Heart right ventricle (tissue), 16 donors: ENCODE results near the gene USP40. TPM values are rescaled to one million over a fixed set of nuclear protein-coding genes. Genes with fewer than 3 reads are reported as not detected.

Experiments
- ATAC-seq, 8 donors: fragments of 200-7000 bp; cut with Tn5 transposase; one replicate each; pipeline ENCODE4 v1.9.1; 2020; ENCODE audit warnings: mild to moderate bottlenecking in 8 of 8, moderate library complexity in 8 of 8, moderate number of reproducible peaks in 1 of 8
- DNase-seq, 2 donors: peaks; one replicate each; pipeline ENCODE4 v3.0.0-alpha.2; 2020
- H3K27ac ChIP-seq, 10 donors: fragments of 200-600 bp; sonication (generic) in 2 of 10; one replicate each; pipeline versions ENCODE4 v1.5.0 to v1.8.0; 2020 to 2022; ENCODE audit warnings: mild to moderate bottlenecking in 3 of 10
- H3K27me3 ChIP-seq, 7 donors: fragments of 200-600 bp; one replicate each; pipeline ENCODE4 v1.8.0; 2021 to 2022; ENCODE audit warnings: mild to moderate bottlenecking in 2 of 7
- H3K36me3 ChIP-seq, 9 donors: fragments of 200-600 bp; sonication (generic) in 1 of 9; one replicate each; pipeline versions ENCODE4 v1.5.0 to v1.8.0; 2020 to 2022; ENCODE audit warnings: mild to moderate bottlenecking in 2 of 9
- H3K4me1 ChIP-seq, 9 donors: fragments of 200-600 bp; sonication (generic) in 1 of 9; one replicate each; pipeline versions ENCODE4 v1.5.0 to v1.8.0; 2020 to 2022; ENCODE audit warnings: mild to moderate bottlenecking in 4 of 9
- H3K4me3 ChIP-seq, 10 donors: fragments of 200-600 bp; sonication (generic) in 2 of 10; one replicate each; pipeline versions ENCODE4 v1.5.0 to v1.8.0; 2020 to 2022; ENCODE audit warnings: mild to moderate bottlenecking in 7 of 10, moderate library complexity in 2 of 10
- H3K9me3 ChIP-seq, 11 donors: fragments of 200-600 bp in 10 of 11; sonication (generic) in 2 of 11; one replicate each; pipeline versions ENCODE4 v1.5.0 to v1.8.0; 2013 to 2022; ENCODE audit warnings: mild to moderate bottlenecking in 2 of 11, control low read depth in 1 of 11, moderate library complexity in 1 of 11
- CTCF ChIP-seq, 9 donors: fragments of 200-600 bp; sonication (generic) in 2 of 9; IDR thresholded peaks; one replicate each; pipeline versions ENCODE4 v1.5.0 to v1.8.0; 2021 to 2022; ENCODE audit warnings: antibody characterized with exemption in 9 of 9, mild to moderate bottlenecking in 5 of 9, moderate library complexity in 1 of 9
- WGBS, 2 donors: extraction: QIAGEN DNeasy Blood & Tissue Kit; methylation state at CpG; one replicate each; pipeline ENCODE4 v1.1.7; 2013; ENCODE audit warnings: inconsistent platforms in 1 of 2; 5-methylcytosine and 5-hydroxymethylcytosine counted together
- intact Hi-C, 10 donors: fragments of 100-400 bp; cut with DNase I; formaldehyde crosslinking; loops; one replicate each; pipeline versions ENCODE4 v1.11.1 to v1.14.2; 2022
- polyA plus RNA-seq, 2 donors: library from polyadenylated mRNA; stranded (reverse); fragments of 200-250 nt; gene quantifications; one replicate each; pipeline ENCODE4 v1.2.3, GENCODE V29; 2013
- total RNA-seq, 10 donors: library from RNA; stranded (reverse); fragmentation: NEBNext Ultra II Directional in 3 of 10; extraction: Animal tissue kit (Norgen Biotek cat#: 25700) in 3 of 10; gene quantifications; one replicate each; pipeline versions ENCODE4 v1.2.1 to v1.2.4, GENCODE V29; 2021 to 2023
- donor health status: Arrhythmogenic right ventricular cardiomyopathy.
- donor health status: ischemic (EF 13 %, LVEDD 7.1; RV severe dilation, severe dysfunction).
- donor health status: healthy with polysubstance abuse.
- donor health status: DM: no; HTN: yes; CAD: no.
- donor health status: DM: no; HTN: no; CAD: no.
- donor health status: ischemic (EF 25% LVEDD 6.9; RV normal size, moderate dysfunction).
- donor health status: ischemic (EF 25% LVEDD 5.7; RV mildly dilated, moderate dysfunction).
- donor health status: healthy.
- donor health status: DM: yes; HTN: yes; CAD: no.
- donor health status: Ischemic cardiomyopathy.
- donor health status: ischemic (EF 35%, LVEDD 5.7; RV mildly dilated, moderate dysfunction).
- donor health status: nonischemic (EF 11% LVEDD 7.7; RV severe dilation, severe dysfunction).
- donor health status: DM: yes; HTN: yes; CAD: no.
- donor health status: PGD.
- donor health status: ischemic (EF 29% LVEDD 5.4; RV normal size, mild dysfunction).
- donor health status: nonischemic (EF 23%, LVEDD 6.1; RV moderate dilation, normal function).

The USP40 gene
- total and polyA plus RNA-seq, 12 donors = 9.1 to 32.8 (median 16.1) TPM

- H3K4me3 ChIP-seq = no peak overlapping the region
- WGBS, 2 donors = 46 to 51% methylated on average over 4 of the region's 4 CpGs
- no peaks in the 10 kb centered on the region for H3K27me3 ChIP-seq
- H3K4me1 ChIP-seq = peaks cover 0 to 14% (median 9%) of the 10 kb centered on the region in 9 donors
- H3K27ac ChIP-seq = peak overlapping the region in 6 of 10 donors; percentile 10 to 66 (median 36)
- intact Hi-C loops = no loop called here
- no peaks in the 10 kb centered on the region for H3K9me3 ChIP-seq
- H3K36me3 ChIP-seq = peaks cover 0 to 100% (median 59%) of the 10 kb centered on the region in 9 donors
- ATAC-seq (peak in 6 of 8 donors; percentile 45 to 79 (median 64)), DNase-seq (no peak)
- no peak for TF ChIP-seq CTCF (IDR thresholded peaks at IDR 0.05)
Observed at GRCh38 chr2:233486778-233487552, 79.6 kb downstream of the USP40 start.

GRCh38 chr2:233486357-233486756 is 80.2 kb downstream of the USP40 start:
- DNase-seq (no peak), ATAC-seq (peak in 1 of 8 donors; percentile 22)
- Histone ChIP-seq H3K36me3 (peaks cover 0 to 100% (median 53%) of the 10 kb centered on the region in 9 donors), H3K27me3 (no peaks in the 10 kb centered on the region), H3K4me1 (peaks cover 0 to 19% (median 11%) of the 10 kb centered on the region in 9 donors), H3K4me3 (no peak overlapping the region), H3K9me3 (no peaks in the 10 kb centered on the region), H3K27ac (peak overlapping the region in 5 of 10 donors; percentile 29 to 66 (median 42))
- WGBS, 2 donors = 75 to 84% methylated on average over 4 of the region's 4 CpGs
- no peak for TF ChIP-seq CTCF (IDR thresholded peaks at IDR 0.05)
- intact Hi-C loops = no loop called here

GRCh38 chr2:233485726-233486125 is 80.9 kb downstream of the USP40 start:
- no peak for ATAC-seq
- TF ChIP-seq CTCF (IDR thresholded peaks at IDR 0.05) = no peak
- Histone ChIP-seq H3K4me1 (peaks cover 0 to 25% (median 11%) of the 10 kb centered on the region in 9 donors), H3K27me3 (no peaks in the 10 kb centered on the region), H3K27ac (peak overlapping the region in 1 of 10 donors; percentile 66), H3K36me3 (peaks cover 0 to 100% (median 51%) of the 10 kb centered on the region in 9 donors), H3K9me3 (no peaks in the 10 kb centered on the region), H3K4me3 (no peak overlapping the region)
- no peak for DNase-seq
- 93 to 96% methylated on average over 15 of the region's 15 CpGs for WGBS, 2 donors
- intact Hi-C loops = no loop called here

- no peak for TF ChIP-seq CTCF (IDR thresholded peaks at IDR 0.05)
- no peaks in the 10 kb centered on the region for H3K9me3 ChIP-seq
- no peak for ATAC-seq
- no peak for DNase-seq
- intact Hi-C loops = no loop called here
- peaks cover 0 to 27% (median 11%) of the 10 kb centered on the region in 9 donors for H3K4me1 ChIP-seq
- H3K36me3 ChIP-seq = peaks cover 0 to 99% (median 47%) of the 10 kb centered on the region in 9 donors
- H3K27ac ChIP-seq = no peak overlapping the region
- WGBS, 2 donors = 50 to 57% methylated on average over 5 of the region's 5 CpGs
- H3K4me3 ChIP-seq = no peak overlapping the region
- H3K27me3 ChIP-seq = no peaks in the 10 kb centered on the region
Observed at GRCh38 chr2:233482616-233483015, 84.0 kb downstream of the USP40 start.
